ENCODE measurements around the gene GP5.

GRCh38 chr3:194396539-194396858 lies 2.6 kb downstream of the GP5 start:
- no peak for TF ChIP-seq EZH2 (IDR thresholded peaks at IDR 0.05)
- TF ChIP-seq POLR2AphosphoS5 (IDR thresholded peaks at IDR 0.05; ENCODE audit: borderline replicate concordance, low read depth, low read length) = no peak

Data from SK-N-MC (cell line).